Activated CD4-positive, alpha-beta T cell treated with anti-CD3 and anti-CD28 coated beads for 24 hours (primary cell): ENCODE results near the gene TANK.

ENCODE experiments used
- DNase-seq, 2 donors: peaks; one replicate each; pipeline ENCODE4 v3.0.0-alpha.2; 2020; ENCODE audit warnings: low read depth in 2 of 2

TANK gene

DNA sequence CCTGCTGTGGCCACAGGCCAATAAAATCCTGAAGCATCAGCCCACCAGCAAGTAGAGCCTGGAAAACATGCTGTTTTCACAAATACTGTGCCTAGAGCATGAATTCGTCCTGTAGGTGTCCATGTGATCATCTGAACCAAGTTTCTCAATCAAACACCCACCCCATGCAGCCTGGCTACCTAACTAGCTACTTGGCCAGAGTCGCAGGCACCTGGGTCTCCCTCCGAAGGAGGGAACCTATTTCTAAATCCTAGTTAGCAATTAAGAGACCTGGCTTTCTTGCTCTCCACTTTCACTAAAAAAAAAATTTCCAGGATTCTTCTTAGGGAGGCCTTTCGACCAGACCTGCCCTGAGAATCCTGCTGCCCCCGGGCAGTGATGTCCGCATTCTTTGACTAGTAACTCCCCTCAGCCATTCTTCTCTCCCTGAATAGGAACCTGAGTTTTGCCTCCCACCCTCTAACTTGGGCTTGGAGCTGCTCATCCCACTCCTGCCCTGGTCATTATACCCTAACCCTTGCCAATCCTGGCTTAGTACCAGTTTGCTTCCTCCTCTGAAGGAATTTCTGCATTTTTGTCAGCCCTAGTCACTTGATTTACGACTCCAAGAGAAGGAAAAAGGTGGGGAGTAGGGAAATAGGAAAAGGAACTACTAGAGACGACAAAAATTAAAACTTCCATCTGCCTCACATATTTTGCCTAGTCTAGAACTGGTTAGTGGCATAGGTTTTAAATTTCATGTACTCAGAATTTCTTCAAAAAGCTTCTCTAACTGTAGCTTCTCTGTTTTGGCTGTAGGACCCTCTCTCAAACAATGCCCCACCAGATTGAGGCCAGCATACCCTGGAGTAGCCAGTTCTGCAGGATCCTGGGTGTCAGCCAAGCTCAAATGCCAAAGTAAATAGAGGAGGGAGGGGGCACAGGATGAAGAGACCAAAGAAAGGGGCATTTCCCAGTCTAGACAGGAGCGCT lies 25.4 kb upstream of the TANK start:
- DNase-seq: no peak

DNA sequence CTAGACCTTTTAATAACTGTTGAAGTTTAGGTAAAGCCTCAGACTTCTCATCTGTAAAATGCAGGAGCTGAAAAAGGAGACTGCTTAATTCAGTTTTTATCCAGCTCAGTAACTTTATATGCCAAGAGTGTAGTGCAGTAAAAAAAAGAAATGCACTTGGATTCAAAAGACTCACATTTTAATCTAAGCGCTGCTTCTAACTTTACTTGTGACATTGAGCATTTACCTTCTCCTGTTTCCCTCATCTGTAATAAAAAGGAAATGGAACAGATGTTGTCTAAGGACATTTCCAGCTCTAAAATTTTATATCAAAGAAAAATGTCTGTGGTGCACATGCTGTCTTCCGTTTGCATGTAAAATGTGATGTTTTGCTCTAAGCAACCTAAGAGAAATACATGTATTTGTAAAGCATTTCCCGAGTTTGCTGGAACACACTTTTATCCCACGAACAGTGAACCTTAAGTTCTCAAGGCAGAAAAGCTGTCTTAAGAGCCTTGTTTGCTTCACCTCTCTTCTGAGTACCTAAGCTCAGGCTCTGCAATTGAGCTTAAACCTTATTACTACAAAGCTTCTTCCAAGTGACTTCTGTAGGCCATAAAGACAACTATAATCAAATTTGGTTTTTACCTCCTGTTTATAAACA lies 24.2 kb upstream of the TANK start:
- no peak for DNase-seq

DNA sequence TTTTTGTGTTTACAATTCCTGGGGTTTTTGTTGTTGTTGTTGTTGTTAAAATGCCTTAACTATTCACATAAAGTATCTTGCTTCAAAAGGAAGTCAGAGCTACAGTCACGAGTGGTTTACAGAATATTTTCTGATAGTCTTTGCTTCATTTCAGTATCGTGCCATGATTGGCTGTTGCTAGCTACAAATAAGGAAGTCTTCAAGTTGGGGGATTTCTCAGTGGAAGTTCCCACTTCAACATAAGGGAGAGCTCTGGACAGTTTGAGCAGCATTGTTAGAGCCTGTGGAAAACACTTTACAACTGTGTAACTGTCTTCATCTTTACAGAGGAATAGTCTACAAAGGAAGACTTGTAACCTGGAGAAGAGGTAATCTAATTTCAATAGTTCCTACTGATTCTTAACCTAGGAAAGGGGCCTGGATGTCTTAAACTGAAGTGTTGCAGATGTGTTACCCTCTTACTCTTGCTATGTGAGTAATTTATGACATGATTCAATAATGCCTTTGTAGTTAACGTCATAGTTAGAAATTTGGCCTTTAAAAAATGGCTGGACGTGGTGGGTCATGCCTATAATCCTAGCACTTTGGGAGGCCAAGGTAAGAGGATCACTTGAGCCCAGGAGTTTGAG lies 23.4 kb upstream of the TANK start:
- peak in 1 of 2 donors; percentile 31 for DNase-seq

DNA sequence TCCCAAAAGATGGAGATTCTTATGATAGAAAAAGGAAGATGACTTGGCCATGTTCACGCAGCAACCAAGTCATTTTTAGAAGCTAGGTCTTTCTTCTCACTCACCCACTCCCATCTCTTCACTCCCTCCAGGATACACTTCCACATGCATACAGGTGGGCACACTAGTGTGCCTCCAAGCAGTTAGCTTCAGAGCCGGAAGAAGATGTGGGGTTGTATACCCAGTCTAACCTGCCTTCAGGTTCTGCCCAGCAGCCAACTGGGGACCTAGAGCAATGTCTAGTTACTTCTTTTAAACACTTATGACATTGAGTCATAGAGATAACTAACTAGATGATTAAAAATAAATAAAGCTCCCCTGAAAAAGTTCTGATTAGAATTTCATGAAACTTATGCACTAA lies 21.8 kb upstream of the TANK start:
- no peak for DNase-seq

DNA sequence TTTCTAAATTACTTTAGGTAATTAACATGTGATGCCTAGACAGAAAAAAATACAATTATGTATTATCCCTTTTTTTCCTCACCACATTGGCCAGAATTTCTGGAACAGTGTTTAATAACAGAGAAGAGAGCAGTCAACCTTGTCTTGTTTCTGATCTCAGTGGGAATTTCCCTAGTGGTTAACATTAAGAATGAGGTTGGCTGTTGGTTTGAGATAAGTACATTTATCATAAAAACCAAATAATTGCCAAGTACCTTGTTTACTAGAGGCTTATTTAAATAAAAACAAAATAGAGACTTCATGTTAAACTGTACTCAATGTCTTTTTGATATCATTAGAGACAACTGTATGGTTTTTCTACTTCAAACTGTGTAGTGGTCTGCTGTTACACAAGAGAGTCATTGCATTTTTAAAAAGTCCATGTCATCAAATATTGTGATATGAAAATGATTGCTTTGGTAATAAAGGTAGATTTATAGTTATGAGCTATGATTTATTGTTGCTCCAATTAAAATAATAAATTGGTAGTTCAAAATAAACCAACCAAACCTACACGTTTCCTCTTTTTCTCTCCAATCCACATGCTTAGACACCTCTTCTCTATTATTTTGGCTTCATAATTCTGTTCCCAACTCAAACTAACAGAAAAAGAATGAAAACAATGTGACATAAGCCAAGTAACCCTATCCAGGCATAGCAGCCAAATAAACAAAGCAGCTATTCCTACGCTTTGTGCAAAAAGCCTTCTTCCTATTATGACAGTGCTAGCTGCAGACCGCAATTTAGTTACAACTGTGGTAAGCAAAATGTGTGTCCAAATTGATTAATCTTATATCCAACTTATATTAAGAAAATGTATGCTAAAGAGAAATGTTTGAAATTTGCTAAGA lies 20.9 kb upstream of the TANK start:
- no peak for DNase-seq

DNA sequence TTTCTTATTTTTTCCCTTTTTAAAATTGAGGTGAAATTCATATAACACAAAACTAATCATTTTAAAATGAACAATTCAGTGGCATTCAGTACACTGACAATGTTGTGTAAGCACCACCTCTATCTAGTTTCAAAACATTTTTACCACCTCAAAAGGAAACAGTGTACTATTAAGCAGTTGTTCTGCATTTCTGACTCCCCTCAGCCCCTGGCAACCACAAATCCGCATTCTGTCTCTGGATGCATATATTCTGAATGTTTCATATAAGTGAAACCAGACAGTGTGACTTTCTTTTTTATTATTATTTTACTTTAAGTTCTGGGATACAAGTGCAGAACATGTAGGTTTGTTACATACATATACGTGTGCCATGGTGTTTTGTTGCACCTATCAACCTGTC lies 19.2 kb upstream of the TANK start:
- DNase-seq: no peak

DNA sequence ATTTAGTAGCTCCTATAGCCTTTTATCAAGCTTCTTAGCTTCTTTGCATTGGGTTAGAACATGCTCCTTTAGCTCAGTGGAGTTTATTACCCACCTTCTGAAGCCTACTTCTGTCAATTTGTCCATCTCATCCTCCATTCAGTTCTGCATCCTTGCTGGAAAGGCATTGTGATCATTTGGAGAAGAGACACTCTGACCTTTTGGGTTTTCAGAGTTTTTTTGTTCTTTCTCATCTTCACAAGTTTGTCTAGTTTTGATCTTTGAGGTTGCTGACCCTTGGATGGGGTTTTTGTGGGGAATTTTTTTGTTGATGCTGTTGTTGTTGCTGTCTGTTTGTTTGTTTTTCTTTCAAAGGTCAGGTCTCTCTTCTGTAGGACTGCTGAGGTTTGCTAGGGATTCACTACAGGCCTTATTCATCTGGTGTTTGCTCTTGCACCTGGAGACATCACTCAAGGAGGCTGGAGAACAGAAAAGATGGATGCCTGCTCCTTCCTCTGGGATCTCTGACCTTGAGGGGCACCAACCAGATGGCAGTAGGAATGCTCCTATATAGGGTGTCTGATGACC lies 13.9 kb upstream of the TANK start:
- DNase-seq: no peak

DNA sequence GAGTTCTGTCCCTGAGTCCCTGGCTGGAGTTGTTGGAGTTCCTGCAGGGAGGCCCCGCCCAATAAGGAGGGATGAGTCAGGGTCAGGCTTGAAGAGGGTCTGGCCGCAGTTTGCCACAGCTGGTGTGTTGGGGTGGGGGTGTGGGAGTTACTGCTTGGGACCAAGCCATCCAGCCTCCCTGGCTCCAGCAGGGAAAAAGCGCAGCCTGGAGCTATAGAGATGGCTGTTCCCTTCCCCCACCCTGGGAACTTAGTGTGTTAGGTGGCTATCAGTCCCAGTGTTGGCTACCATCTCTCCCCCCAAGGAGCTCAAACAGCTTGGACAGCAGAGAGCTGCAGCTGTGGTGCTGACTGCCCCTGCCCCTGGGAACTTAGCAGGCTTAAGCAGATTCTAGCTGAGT lies 13.2 kb upstream of the TANK start:
- DNase-seq: no peak

DNA sequence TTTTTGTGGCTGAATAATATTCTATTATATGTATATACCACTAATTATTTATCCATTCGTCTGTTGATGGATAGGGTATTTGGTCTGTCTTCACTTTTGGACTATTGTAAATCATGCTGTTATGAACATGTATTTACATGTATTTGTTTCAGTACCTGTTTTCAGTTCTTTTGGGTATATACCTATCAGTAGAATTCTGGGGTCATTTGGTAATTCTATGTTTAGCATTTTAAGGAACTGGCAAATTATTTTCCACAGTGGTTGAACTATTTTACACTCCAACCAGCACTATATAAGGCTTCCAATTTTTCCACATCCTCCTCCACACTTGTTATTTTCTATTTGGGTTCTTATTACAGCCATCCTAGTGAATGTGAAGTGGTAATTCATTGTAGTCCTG lies 12.4 kb upstream of the TANK start:
- no peak for DNase-seq

DNA sequence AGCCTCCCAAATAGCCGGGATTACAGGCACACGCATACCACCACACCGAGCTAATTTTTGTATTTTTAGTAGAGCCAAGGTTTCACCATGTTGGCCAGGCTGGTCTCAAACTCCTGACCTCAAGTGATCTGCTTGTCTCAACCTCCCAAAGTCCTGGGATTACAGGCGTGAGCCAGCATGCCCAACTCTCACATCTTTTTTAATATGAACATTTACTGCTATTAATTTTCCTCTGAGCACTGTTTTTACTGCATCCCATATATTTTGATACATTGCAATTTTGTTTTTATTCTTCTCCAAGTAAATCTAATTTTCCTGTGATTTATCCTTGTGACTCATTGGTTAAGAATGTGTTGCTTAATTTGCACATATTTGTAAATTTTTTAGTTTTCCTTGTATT lies 9.5 kb upstream of the TANK start:
- DNase-seq: no peak

DNA sequence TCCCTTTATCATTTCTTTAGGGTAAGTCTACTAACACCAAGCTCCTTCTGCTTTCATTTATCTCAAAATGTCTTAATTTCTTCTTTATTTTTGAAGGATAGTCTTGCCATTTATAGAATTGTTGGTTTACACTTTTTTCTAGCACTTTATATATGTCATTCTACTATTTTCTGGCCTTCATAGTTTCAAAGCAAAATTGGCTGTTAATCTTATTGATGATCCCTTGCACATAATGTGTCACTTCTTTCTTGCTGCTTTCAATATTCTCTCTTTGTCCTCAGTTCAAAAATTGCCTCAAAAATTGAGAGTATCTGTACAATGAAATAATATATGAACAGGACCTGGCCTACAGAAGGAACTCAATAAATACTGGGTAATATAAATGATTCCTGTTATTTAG lies 7.9 kb upstream of the TANK start:
- no peak for DNase-seq

DNA sequence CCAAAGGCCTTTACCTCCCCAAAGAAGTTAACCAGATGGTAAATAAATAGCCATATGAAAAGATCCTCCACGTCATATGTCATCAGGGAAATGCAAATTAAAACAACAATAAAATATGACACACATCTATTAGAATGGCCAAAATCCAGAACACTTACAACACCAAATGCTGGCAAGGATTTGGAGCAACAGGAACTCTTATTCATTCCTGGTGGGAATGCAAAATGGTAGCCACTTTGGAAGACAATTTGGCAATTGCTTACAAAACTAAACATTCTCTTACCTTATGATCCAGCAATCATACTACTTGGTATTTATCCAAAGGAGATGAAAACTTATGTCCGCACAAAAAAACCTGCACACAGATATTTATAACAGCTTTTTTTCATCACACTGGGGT lies 1.3 kb upstream of the TANK start:
- no peak for DNase-seq

DNA sequence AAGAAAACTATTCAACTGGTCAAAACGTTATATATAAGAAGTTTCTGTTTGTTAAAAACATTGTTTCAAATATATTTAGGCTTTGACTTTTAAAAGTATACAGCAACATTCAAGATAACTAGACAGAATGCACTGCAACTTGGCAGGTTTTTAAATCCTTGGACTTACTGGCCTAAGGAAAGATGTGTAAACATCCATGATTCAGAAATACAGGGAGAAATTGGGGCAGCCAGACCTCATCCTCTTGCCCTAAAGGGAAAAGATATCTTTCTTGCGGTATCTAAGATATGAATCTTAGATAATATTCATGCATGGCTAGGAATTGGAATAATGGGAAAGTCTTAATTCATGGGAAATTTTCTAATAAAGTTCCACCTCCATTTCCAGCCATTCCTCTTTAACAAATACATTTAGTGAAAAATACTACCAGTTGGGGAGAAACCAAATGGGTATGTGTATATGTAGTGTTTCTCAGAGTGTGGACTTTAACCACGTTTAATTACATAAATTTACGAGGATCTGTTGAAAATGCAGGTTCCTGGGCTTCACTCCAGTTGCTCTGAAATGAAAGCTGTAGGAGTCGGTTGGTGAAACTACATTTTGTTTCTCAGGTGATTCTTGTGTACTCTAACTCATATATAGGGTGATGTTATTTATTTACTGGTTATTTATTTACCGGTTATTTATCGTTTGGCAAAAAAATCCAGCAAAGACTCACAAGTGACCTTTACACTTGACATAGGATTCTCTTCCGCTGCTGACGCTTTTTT lies 587 bp upstream of the TANK start:
- DNase-seq: no peak

DNA sequence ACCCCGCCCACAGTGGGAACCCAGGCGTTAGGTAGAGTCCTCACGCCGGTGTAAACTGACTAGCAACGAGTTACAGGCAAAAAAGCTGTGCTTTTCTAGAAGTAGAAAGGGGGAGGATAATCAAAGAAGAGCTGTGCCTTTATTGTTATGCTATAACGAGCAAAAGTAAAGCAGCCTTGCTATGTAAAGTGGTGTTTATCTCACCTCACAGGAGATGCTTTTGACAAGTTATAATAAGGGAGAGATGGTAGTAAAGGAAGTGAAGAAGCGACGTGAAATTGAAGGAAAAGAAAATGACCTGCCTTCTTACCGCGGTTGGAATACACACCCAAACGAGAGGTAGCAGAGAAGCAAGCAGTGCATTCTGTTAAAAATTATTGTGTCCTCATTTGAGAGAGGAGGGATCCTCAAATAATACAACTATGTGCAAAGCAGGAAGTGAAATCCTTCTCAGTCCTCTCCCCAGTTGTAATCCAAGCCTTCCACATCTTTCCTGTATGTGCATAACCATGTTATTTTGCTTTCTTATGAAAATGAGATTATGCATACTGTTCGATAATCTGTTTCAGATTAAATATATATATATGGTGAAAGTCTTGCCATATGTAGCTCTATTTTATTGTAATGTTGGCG lies 962 bp downstream of the TANK start:
- DNase-seq: no peak

DNA sequence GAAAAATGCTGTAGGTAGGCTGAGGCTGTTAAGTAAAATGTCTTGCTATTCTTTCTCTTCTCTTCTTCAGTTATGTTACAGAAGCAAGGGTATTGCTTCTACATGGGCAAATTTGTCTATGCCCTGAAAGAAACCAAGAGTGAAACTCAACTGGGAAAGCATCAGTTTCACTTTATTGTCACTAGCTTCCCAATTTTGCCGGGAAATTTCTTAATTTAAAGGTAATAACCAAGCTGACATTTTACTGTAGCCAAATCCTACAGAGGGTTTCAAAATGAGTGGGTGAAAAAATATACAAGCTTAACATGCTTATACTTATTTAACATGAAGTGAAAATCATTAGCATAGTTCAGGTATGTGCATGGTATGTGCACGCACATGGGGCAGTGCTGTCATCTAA lies 3.2 kb downstream of the TANK start:
- DNase-seq: no peak

DNA sequence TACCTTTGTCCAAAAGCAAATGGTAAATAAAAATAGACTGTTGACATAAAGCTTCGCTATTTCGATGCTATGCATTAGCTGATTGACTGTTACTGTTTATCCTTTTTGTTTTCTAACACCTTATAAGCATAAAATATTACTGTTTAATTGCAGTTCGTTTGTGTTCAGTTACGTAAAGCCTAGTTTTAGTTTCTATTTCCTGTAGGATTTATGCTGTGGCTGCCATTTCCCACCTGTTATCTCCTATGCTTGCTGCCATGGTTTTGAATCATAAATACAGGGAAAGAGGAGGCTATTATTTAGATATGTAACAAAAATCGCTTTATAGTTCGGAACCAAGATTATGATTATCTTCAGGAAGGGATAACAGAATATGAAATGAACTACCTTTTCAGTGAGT lies 3.9 kb downstream of the TANK start:
- no peak for DNase-seq

DNA sequence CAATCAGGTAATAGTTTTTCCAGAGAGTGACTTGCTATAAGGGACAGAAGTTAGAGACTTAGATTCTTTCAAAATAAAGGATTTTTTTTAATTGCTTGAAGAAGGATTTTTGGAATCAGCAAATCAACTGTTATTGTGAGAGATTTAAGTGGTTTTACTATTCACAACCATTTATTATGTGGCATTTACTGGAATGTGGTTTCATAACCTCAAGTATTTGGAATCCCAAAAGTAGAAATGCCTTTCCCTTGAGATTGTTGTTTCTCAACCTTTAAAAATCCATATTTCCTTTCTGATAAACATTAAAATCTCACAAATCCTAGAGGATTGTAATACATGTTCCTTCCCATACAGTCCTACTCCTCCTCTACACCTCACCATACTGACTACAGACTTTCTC lies 5.0 kb downstream of the TANK start:
- DNase-seq: no peak

DNA sequence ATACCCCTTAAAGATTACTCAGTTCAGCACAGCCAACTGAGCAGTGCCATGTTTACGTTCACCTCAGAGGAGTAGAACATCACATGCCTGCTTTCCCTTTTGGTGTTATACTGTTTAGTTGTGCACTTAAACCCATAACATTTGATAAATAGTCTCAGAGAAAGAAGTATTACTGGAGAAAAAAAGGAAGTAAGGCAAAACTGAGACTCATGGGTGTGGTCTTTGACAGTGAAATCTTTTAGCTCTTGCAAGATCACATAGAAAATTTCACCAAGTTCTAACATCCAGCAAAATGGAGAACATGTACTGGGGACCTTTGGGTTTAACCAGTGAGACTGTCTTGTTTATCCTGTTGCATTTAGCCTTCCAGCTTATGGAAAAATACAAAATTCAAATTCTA lies 5.6 kb downstream of the TANK start:
- no peak for DNase-seq

DNA sequence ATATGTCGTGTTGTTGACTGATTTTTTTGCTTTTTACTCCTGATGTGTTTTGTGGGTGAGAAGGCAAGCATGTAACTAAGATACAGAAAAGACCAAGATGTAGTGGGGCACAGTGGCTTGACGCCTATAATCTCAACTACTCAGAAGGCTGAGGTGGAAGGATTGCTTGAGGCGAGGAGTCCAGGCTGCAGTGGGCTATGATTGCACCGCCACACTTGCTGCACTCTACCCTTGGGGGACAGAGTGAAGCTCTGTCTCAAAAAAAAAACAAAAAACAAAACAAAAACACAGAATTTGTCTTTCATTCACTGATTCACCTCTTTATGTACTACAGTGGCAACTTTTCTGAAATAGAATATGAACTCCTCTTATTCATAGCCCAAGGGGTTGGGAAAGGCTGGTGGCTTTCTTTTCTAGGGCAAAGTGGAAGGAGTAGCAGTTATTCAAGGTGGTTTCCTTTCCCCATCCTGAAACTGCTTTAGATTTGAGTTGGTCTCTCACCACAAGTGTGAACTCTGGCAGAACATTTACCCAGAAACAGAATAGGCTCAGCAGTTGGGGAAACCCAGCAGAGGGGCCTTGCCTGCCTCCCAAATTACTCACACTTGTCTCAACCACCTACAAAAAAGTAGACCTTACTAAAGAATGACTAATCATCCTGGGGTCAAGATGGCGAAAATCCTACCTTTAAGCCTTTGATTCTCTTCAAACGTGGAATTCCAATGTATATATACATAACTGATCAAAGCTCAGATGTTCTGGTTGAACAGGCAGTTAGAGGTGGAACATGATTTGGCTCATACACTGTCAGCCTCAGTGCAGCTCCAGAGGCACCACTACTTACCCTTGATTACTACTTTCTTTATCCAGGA lies 6.5 kb downstream of the TANK start:
- peak; percentile 35 to 46 for DNase-seq
